GM21825 (cell line): ENCODE data around the gene CHMP5.
A peak's percentile ranks its signal among the peaks of the same experiment; 100 is the strongest.

ENCODE experiments used
- ATAC-seq: cut with Tn5 transposase; IDR thresholded peaks from one replicate; pipeline ENCODE4 v1.9.1; 2021; ENCODE audit warnings: mild to moderate bottlenecking, moderate library complexity; ENCODE audit not compliant: unreplicated experiment

Gene CHMP5

GRCh38 chr9:33242609-33243134 is 22.2 kb upstream of the CHMP5 start:
- no peak for ATAC-seq

DNA sequence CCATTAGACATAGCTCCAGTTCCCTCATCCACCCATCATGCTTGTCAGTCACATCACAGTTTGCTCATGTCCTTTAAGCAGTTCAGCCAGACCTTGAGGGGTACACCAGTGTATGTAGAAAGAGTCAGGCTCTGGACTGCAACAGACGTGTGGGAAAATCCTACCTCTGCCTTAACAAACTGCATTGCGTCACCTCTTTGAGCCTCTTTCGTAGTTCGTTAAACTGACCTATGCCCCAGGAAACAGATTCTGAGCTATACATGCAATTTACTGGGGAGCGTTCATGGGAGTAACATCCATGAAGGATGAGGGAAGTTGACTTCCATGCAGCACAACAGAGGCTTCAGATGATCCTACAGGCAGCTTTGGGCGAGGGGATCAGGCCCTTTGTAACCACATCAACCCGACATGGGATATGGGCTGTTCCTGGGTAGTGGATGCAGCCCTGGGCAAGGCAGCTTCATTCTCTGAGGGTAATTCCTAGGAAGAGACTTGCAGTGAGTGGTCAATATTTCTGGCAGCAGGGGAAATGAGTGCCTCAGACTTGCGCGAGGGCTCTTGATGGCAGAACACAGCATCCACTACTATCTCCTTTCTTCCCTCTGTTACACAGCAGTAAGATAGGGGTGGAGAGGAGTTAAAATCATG is 20.6 kb upstream of the CHMP5 start:
- no peak for ATAC-seq

GRCh38 chr9:33245341-33245740 is 19.5 kb upstream of the CHMP5 start:
- ATAC-seq, result no peak

DNA sequence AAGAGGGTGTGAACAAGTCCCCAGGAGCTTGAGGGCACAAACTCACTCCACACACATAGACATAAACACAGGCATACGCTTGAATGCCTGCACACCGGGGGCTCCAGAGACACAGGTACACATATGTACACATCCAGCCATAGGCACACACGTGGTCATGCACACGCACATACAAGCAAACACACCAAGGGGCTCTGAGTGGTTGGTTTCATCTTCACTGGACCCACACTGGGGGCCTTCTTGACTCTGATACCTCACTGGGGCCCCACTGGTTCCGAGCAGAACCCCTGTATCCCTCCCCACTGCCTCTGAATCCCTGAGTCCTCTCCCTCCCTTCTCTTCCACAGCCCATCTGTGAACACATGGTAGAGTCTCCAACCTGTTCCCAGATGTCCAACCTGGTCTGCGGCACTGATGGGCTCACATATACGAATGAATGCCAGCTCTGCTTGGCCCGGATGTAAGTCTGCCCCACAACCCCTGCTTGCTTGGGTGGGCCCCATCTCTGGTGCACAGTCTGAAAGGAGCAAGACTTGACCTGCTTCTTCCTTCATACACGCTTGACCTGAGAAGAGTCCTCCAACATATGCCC is 18.5 kb upstream of the CHMP5 start:
- ATAC-seq, result no peak

GRCh38 chr9:33248606-33249005 is 16.2 kb upstream of the CHMP5 start:
- ATAC-seq, result peak; percentile 12

GRCh38 chr9:33249087-33249658 is 15.7 kb upstream of the CHMP5 start:
- peak; percentile 59 for ATAC-seq

DNA sequence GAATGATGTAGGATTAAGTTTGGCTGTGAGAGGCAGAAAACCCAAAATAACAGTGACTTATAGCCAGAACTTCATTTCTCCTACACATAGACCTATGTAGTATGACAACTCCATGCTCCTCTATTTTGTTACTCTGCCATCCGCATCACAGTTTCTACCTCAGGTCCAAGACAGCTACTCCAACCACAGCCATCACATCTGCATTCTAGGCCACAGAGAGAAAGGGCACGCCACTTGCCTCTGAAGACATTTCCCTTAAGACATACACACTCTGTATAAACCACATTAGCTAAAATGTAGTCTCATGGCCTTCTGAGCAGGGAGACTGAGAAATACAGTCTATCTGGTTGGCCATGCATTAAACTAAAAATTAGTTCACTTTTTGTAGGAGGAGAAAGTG is 14.9 kb upstream of the CHMP5 start:
- no peak for ATAC-seq

GRCh38 chr9:33250458-33250995 is 14.3 kb upstream of the CHMP5 start:
- no peak for ATAC-seq

- no peak for ATAC-seq
These were observed 10.6 kb upstream of the CHMP5 start for GRCh38 chr9:33254211-33254610.

- no peak for ATAC-seq
These were observed 9.8 kb upstream of the CHMP5 start for GRCh38 chr9:33255014-33255413.

DNA sequence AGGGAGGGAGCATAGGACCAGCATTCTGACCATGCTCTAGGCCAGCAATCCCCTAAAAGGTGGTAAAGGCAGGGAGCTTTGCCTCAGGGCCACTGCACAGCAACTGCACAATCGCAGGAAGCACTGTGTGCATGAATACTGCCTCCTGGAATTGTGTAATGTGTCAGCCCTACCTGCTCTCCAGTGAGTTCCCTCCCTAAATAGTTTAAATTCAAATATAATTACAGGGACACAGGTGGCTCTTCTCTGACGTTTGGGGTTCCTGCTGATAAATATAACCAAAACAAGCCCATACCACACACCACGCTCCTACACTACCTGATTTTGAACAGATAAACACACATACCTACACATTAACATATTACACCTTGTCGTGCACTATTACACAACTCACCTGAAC is 9.4 kb upstream of the CHMP5 start:
- ATAC-seq, result no peak

- ATAC-seq, result no peak
These were observed 8.6 kb upstream of the CHMP5 start for GRCh38 chr9:33256236-33256635.

- no peak for ATAC-seq
These were observed 7.6 kb upstream of the CHMP5 start for GRCh38 chr9:33257276-33257675.

- ATAC-seq, result no peak
These were observed 4.5 kb upstream of the CHMP5 start for GRCh38 chr9:33260372-33260771.

DNA sequence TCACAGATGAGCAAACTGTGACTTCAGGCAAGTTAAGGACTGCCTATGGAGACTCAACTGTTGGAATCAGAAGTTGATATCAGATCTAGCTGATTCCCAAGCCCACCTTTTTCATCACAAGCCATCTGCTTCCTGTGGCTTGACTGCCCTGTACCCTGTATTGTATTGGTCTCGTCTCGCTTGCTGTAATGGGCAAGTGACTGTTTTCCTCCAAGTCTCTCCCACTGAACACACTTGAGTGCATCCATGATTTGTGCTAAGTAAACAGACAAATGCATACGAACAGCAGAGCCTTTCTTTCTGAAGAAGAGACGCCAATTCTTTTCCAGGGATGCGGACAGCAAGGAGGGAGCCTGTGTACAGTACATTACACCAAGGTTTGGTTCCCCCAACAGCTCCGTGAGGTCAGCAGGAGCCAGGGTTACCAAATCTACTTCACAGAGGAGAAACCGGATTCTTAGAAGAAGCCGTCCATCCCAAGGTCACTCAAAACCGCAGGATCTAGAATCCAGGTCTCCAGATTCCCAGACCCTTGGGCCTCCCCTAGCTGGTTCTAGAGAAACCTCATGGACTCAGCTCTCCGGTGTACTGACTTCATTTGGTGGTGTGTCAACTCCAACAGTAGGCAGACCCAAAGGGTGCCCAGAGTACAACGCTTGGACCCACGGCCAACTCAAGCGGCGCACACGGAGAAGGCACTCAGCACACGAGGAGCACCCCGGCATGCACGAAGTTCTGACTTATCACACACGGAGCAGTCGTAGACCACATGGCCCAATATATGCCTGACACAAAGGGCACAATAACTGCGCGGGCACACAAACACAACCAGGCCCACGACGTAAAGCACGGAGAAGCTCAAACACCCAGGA is 1.5 kb upstream of the CHMP5 start:
- ATAC-seq, result no peak

GRCh38 chr9:33264003-33264472 is 811 bp upstream of the CHMP5 start:
- ATAC-seq, result peak; percentile 21

DNA sequence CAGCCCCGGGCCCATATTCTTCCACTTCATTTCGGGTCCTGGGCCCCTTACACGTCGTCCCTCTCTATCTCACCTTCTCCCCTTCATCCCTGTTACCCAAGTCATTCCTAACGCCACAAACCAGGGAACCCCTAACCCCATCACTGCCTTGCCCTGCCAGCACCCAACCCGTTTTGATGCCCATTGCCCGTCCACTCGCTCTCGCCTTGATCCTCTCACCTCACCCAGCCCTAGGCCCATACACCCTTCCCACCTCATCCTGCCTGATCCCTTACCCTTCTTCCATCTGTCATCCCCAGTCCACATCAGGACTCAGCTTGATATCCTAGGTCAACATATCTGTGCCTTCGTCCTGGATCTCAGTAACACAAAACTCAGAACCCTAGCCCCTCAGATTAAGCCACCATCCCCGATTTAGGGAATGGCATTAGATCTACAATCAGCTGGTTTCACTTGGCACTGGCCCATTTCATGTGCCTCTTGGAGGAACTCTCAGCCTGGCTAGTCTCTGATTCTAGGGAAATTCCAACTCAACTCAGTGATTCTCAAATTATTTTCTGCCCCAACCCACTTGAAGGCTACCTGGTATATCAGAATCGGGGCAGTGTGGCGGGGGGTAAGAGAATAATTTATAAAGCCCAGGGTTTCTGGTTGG is 489 bp downstream of the CHMP5 start:
- no peak for ATAC-seq

DNA sequence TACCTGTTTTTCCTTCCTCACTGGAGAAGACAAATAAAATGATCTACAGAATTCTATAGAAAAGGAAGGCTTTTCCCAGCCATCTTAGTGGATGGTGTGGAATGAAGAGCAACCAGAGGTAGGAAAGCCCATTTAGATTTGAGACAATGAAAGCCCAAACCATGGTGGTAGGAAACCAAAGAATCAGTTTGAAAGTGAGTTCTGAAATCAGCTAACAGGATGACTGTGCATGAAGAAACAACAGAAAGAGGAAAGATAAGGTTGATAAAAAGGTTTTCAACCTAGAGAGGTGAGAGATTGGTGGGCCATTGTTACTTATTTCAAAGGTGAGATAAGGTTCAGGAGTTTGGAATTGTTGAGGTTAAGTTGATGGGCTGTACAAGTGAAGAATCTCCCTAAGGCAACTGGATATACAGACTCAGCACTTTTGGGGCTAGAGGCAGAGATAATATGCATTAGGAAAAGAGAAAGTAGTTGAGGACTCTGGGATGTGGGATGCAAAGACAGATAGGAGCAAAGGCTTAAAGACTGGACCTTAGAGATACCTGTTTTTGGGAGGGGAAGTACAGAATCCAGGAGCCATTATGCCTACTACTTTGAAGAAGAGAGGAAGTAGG is 2.4 kb downstream of the CHMP5 start:
- ATAC-seq, result no peak

GRCh38 chr9:33270146-33270545 is 5.3 kb downstream of the CHMP5 start:
- ATAC-seq, result no peak

- ATAC-seq, result no peak
These were observed 7.2 kb downstream of the CHMP5 start for GRCh38 chr9:33272061-33272460.
